Measurements from ENCODE around the gene RTRAF.

The RTRAF gene

DNA sequence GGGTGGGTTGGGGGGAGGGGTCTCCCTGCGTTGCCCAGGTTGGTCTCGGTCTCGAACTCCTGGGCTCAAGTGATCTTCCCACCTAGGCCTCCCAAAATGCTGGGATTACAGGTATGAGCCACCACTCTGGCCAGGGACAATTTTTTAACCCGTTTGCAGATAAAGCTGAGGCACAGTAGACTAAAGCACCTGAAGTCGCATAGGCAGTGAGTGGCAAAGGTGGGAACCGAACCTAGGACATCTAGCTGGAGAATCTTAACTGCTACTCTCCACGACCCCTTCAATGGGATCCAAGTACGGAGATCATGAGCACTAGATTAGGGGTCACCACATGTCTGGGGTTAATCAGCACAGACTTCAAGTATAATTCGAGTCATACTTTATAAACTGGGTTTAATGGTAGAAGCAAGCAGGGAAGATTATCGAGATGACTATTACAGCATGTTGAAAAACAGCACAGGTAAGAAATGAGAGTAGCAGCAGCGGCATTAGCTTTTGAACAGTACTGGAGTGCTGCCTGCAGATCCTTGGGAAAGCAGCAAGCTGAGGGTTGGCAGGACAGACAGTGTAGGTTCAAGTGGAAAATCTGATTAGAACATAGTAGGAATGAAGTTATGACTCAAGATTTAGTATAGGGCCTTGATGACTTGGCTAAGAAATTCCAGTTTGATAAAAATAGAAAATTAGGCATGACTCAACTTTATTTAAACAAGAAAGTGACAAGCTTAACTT, 55.6 kb downstream of the RTRAF start:
- TF ChIP-seq, protein P1, sequence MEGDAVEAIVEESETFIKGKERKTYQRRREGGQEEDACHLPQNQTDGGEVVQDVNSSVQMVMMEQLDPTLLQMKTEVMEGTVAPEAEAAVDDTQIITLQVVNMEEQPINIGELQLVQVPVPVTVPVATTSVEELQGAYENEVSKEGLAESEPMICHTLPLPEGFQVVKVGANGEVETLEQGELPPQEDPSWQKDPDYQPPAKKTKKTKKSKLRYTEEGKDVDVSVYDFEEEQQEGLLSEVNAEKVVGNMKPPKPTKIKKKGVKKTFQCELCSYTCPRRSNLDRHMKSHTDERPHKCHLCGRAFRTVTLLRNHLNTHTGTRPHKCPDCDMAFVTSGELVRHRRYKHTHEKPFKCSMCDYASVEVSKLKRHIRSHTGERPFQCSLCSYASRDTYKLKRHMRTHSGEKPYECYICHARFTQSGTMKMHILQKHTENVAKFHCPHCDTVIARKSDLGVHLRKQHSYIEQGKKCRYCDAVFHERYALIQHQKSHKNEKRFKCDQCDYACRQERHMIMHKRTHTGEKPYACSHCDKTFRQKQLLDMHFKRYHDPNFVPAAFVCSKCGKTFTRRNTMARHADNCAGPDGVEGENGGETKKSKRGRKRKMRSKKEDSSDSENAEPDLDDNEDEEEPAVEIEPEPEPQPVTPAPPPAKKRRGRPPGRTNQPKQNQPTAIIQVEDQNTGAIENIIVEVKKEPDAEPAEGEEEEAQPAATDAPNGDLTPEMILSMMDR (IDR thresholded peaks at IDR 0.05; ENCODE audit: low read length, missing control alignments) = no peak
- no peak overlapping the region for H3K4me3 ChIP-seq (replicated peaks; ENCODE audit: low read depth, low read length)
- peak; percentile 87 for DNase-seq (ENCODE audit: low read depth)

DNA sequence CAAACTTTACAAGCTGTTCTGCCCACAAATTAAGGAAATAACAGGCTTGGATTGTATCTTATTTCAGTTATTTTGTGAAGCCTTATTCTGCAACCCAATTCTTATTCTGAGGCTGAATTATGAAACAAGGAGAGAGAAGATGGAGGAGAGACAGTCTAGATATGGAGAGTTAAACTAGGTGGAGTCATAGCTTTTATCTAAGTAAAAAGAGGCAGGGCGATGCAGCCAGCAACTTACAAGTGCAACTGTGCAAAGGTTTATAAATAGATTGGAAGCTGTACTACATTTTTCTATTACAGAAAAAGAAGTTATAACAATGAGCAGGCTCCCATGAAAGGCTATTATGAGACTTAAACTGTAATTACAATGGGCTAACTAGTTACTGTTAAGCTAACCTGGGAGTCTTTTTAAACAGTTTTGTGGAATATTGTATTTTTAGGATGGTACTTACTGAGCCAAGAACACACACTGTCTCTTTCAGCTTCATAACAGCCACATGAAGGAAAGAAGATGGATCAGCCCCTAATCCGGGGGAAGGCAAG, 57.1 kb downstream of the RTRAF start:
- TF ChIP-seq, protein P1 (IDR thresholded peaks at IDR 0.05; ENCODE audit: low read length, missing control alignments) = no peak
- H3K4me3 ChIP-seq (replicated peaks; ENCODE audit: low read depth, low read length) = no peak overlapping the region
- no peak for DNase-seq (ENCODE audit: low read depth)

DNA sequence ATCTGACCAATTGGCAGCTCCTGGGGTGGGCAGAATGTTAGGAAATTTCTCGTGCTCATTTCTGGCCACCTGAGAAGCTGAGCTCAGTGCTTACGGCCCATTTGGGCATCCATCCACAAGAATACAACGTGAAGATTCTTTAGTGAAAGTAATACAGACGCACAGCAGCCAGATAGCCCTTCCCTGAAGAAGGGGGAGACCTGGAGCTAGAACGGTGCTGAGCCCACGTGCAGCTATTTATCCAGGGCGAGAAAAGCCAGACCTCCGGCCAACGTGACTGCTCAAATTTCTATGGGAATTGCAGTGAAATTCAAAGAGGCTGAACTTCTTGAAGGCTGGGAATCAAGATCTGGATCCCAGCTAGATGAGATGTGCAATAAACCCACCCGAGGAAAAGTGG, 58.8 kb downstream of the RTRAF start:
- no peak for DNase-seq (ENCODE audit: low read depth)
- TF ChIP-seq, protein P1 (IDR thresholded peaks at IDR 0.05; ENCODE audit: low read length, missing control alignments) = no peak
- H3K4me3 ChIP-seq (replicated peaks; ENCODE audit: low read depth, low read length) = no peak overlapping the region

DNA sequence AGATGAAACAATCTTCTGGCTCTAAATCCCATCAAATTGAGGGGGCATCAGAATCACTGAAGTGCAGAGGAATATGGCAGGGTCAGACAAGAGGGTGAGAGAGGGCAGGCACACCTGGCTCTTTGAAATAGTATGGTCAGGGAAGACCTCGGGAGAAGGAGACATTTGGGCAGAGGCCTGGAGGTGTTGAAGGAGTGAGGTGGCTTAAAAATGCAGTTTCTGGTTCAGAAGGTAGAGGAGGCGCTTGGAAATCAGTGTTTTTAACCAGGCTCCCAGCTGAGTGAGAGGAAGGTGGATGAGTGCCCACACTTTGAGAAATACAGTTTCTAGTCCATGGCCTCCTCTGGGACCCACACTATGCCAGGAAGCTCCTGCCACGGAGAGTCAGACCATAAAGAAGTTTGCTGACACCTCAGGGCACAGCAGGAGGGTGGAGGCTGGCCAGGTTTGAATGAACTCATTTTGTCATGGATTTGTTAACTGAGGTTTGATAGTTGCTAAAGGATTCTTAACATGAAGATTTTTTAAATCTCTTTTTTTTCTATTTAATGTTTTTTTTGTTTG, 59.4 kb downstream of the RTRAF start:
- DNase-seq (ENCODE audit: low read depth) = no peak
- no peak overlapping the region for H3K4me3 ChIP-seq (replicated peaks; ENCODE audit: low read depth, low read length)
- TF ChIP-seq, protein P1 (IDR thresholded peaks at IDR 0.05; ENCODE audit: low read length, missing control alignments) = no peak

DNA sequence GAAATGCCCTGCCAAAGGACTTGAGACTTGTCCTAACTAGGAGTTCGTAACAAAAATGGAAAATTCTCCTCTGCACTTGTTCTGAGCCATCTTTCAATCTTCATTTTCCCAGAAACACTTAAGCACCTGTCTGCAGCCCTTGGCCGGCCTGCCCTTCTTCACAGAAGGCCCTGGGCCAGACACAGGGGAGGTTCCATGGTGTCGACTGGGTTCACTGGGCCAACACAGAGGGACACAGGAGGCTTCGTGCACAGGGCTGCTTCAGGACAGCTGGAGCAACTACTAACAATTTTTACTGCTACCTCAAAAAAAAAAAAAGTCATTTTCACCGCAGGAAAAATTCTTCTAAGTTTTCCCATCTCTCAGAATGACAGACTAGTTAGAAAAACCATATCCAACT, 59.9 kb downstream of the RTRAF start:
- no peak for DNase-seq (ENCODE audit: low read depth)
- TF ChIP-seq, protein P1 (IDR thresholded peaks at IDR 0.05; ENCODE audit: low read length, missing control alignments) = no peak

DNA sequence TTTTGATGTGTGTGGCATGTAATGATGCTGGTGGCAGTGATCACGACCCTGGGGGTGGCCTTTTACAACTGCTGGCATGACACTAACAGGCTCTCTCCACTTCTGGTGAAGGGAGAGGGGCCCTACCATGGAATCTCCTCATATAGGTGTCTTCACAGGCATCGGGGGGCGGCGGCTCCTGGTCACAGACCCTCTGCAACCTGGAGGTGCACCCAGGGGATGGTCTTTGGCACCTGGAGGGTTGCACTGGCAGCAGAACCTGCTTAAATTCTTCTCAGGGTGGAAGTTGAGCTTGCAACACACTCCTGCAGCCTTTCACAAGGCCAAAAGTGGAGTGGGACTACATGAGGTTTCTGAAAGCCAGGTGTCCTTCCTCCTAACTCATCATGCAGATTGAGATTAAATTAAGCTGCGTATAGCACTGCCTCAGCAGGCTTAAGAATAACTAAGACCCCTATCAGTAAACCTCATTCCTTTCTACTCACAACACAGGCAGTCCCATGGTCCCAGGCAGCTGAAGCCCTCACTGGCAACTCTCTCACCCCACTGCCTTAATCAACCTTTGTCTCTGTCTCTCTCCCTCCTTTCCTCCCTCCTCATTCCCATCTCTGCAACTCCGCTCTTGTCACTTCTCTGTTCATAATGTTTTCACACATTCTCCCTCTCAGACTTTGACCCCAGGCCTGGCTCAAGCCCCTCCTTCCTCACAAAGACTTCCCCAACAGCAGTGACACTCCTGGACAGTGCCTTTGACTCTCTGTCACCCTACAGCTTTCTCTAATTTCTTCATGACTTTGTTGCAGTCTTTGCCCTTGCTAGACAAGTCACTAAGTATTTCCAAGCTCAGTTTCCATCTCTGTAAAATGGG, 60.6 kb downstream of the RTRAF start:
- TF ChIP-seq, protein P1 (IDR thresholded peaks at IDR 0.05; ENCODE audit: low read length, missing control alignments) = no peak
- no peak overlapping the region for H3K4me3 ChIP-seq (replicated peaks; ENCODE audit: low read depth, low read length)
- no peak for DNase-seq (ENCODE audit: low read depth)

More for the DNA sequence above, 59.9 kb downstream of the RTRAF start:
- no peak overlapping the region for H3K4me3 ChIP-seq (replicated peaks; ENCODE audit: low read depth, low read length)
